Fibroblast of lung (primary cell): ENCODE measurements around the gene GRID1. TPM values are rescaled to one million over a fixed set of nuclear protein-coding genes. Genes with fewer than 3 reads are reported as not detected.

ENCODE experiments used
- DNase-seq, 2 donors: peaks; one replicate each; pipeline versions ENCODE4 v3.0.0 to v3.0.0-alpha.2; 2010; ENCODE audit warnings: low read depth in 2 of 2
- H2AFZ ChIP-seq: 2 replicates; pipeline ENCODE4 v1.5.1; 2012; ENCODE audit warnings: low read length, control low read depth, inconsistent platforms
- H3K27ac ChIP-seq: 2 replicates; pipeline ENCODE4 v1.5.1; 2011; ENCODE audit warnings: low read length, control low read depth; ENCODE audit not compliant: insufficient read depth
- H3K27me3 ChIP-seq: 2 replicates; pipeline ENCODE4 v1.5.1; 2011; ENCODE audit warnings: mild to moderate bottlenecking, low read length; ENCODE audit not compliant: control insufficient read depth, insufficient read depth
- H3K36me3 ChIP-seq: 2 replicates; pipeline ENCODE4 v1.5.1; 2011; ENCODE audit warnings: low read length; ENCODE audit not compliant: control insufficient read depth, insufficient read depth
- H3K4me1 ChIP-seq: 2 replicates; pipeline ENCODE4 v1.5.1; 2011; ENCODE audit warnings: low read length; ENCODE audit not compliant: control insufficient read depth, insufficient read depth; ENCODE audit errors: extremely low read depth
- H3K4me2 ChIP-seq: 2 replicates; pipeline ENCODE4 v1.5.1; 2011; ENCODE audit warnings: low read length, control low read depth; ENCODE audit not compliant: insufficient read depth; ENCODE audit errors: extremely low read depth
- H3K4me3 ChIP-seq, 4 experiments: fragments of 200-600 bp in 1 of 4; sonication (generic) in 1 of 4; replicated peaks in 1 of 4; 2 replicates each; pipeline ENCODE4 v1.5.1; 2011 to 2016; ENCODE audit warnings: low read length in 4 of 4, low read depth in 3 of 4, mild to moderate bottlenecking in 3 of 4, control low read depth in 2 of 4, inconsistent platforms in 1 of 4, mixed read lengths in 1 of 4; ENCODE audit not compliant: insufficient read depth in 1 of 4; ENCODE audit errors: control extremely low read depth in 1 of 4
- H3K79me2 ChIP-seq: 2 replicates; pipeline ENCODE4 v1.5.1; 2012; ENCODE audit warnings: mild to moderate bottlenecking, low read length, inconsistent platforms; ENCODE audit not compliant: control insufficient read depth, insufficient read depth
- H3K9ac ChIP-seq: 2 replicates; pipeline ENCODE4 v1.5.1; 2011; ENCODE audit warnings: mild to moderate bottlenecking, low read length, control low read depth; ENCODE audit not compliant: insufficient read depth
- H3K9me3 ChIP-seq: 2 replicates; pipeline ENCODE4 v1.5.1; 2012; ENCODE audit warnings: low read depth, low read length; ENCODE audit not compliant: control insufficient read depth, insufficient read depth
- H4K20me1 ChIP-seq: 2 replicates; pipeline ENCODE4 v1.5.1; 2011; ENCODE audit warnings: low read length; ENCODE audit not compliant: control insufficient read depth, insufficient read depth; ENCODE audit errors: extremely low read depth
- EZH2 ChIP-seq: IDR thresholded peaks from 2 replicates; pipeline ENCODE4 v1.5.1; 2012; ENCODE audit warnings: low read length, control low read depth, mild to moderate bottlenecking; ENCODE audit errors: missing control alignments
- polyA plus RNA-seq, 2 donors: library from polyadenylated mRNA; depleted of rRNA in 1 of 2; stranded (reverse) in 1 of 2; unstranded in 1 of 2; fragments of >200 nt; gene quantifications; 2 replicates each; pipeline ENCODE4 v1.2.1, GENCODE V29; 2011 to 2012; ENCODE audit warnings: missing spikeins in 1 of 2
- total RNA-seq: library from RNA; depleted of rRNA; stranded (reverse); fragments of >200 nt; gene quantifications from 2 replicates; pipeline ENCODE4 v1.2.1, GENCODE V29; 2014
- TF ChIP-seq, protein P1 (sequence below), 2 donors: IDR thresholded peaks in 1 of 2; conservative IDR thresholded peaks in 1 of 2; 1 replicate in 1 of 2; 2 replicates in 1 of 2; pipeline ENCODE4 v1.5.1; 2011 to 2012; ENCODE audit warnings: low read length in 2 of 2, control low read depth in 1 of 2, inconsistent platforms in 1 of 2, low read depth in 1 of 2, mild to moderate bottlenecking in 1 of 2

Gene GRID1
- total and polyA plus RNA-seq, 2 donors (not counting 1 experiment from before 2014, with no cell fraction given) = 0.03 to 0.33 TPM

DNA sequence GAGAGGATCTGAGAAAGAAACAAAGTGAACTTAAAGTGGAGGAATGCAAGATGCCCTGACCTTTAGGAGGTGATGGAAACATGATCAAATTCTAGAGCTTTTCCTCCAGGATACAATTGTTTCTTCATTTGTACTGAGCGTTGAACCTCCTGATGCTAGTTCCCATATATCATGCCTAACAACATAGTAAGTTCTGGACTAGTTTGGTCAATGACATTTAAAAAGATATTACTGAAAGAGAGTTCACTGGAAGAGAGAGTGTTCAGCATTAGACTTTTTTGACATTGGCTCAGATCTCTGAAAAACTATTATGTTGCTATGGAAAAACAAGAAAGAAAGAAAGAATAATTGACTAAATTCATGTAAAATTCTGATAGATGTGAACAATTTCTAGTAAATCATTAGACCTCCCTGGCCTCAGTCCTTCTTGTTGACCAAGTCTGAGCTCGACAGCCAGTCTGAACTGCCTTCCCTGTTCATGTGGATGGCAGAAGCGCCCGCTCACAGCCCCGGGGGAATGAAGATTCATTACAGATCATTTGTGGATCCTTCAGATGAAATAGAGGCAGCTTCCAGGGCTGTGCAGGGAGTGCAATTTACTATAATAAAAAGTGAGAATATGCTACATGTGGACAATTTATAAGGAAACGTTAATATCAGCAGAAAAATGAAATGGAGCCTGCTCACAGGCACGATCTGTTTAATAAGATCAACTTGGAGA lies 442.1 kb downstream of the GRID1 start:
- Histone ChIP-seq H3K4me3 (no peak overlapping the region), H3K27me3 (no peaks in the 10 kb centered on the region), H3K9ac (no peak overlapping the region), H4K20me1 (no peaks in the 10 kb centered on the region), H3K79me2 (no peaks in the 10 kb centered on the region), H3K4me1 (no peaks in the 10 kb centered on the region), H3K27ac (no peak overlapping the region), H3K4me2 (no peak overlapping the region), H3K9me3 (no peaks in the 10 kb centered on the region), H3K36me3 (no peaks in the 10 kb centered on the region), H2AFZ (no peak overlapping the region)
- DNase-seq = no peak
- TF ChIP-seq, protein P1, sequence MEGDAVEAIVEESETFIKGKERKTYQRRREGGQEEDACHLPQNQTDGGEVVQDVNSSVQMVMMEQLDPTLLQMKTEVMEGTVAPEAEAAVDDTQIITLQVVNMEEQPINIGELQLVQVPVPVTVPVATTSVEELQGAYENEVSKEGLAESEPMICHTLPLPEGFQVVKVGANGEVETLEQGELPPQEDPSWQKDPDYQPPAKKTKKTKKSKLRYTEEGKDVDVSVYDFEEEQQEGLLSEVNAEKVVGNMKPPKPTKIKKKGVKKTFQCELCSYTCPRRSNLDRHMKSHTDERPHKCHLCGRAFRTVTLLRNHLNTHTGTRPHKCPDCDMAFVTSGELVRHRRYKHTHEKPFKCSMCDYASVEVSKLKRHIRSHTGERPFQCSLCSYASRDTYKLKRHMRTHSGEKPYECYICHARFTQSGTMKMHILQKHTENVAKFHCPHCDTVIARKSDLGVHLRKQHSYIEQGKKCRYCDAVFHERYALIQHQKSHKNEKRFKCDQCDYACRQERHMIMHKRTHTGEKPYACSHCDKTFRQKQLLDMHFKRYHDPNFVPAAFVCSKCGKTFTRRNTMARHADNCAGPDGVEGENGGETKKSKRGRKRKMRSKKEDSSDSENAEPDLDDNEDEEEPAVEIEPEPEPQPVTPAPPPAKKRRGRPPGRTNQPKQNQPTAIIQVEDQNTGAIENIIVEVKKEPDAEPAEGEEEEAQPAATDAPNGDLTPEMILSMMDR (conservative IDR thresholded peaks at IDR 0.05 in 1 of 2, IDR thresholded peaks at IDR 0.05 in 1 of 2; ENCODE audit: low read depth in 1 of 2, low read length in 2 of 2) = no peak
- TF ChIP-seq EZH2 = no peak

DNA sequence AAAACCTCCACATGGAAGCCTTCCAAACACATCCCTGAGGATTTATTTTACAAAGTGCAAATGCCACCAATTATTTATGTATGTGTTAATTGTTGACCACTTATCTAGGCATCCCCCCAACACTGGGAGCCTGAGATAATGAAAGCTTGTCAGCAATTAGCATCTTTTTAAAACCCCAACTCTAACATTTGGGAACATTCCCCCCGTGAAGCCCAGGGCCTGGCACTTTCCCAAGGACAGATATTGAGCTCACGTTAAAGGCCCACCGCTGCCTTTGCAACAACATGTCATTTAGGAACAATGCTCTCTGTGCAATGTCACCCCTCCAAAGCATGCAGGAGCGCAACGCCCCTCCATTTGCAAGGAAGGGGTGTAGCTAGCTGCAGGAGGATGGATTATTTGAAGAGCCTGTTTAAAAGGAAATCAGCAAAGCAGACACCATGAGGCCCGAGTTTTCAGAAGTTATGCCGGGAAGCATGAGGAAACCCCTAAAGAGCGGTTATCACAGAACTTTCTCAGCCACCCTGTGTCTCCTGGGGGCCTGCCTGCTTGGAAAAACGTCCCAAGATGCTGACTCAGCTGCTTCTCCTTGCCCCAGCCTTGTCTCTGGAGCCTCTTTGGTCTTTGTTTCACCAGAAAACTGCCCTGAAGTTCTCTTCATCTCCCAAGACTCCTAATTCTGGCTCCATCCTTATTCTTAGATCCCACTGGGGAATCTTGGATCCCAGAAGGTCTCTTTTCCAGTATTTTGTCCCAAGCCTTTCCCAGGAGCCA lies 444.1 kb downstream of the GRID1 start:
- Histone ChIP-seq H3K79me2 (no peaks in the 10 kb centered on the region), H3K4me3 (no peak overlapping the region), H3K27ac (no peak overlapping the region), H3K4me2 (no peak overlapping the region), H2AFZ (no peak overlapping the region), H3K9ac (no peak overlapping the region), H3K36me3 (no peaks in the 10 kb centered on the region), H3K4me1 (no peaks in the 10 kb centered on the region), H3K27me3 (no peaks in the 10 kb centered on the region), H4K20me1 (no peaks in the 10 kb centered on the region), H3K9me3 (no peaks in the 10 kb centered on the region)
- no peak for TF ChIP-seq EZH2
- TF ChIP-seq, protein P1 (conservative IDR thresholded peaks at IDR 0.05 in 1 of 2, IDR thresholded peaks at IDR 0.05 in 1 of 2; ENCODE audit: low read depth in 1 of 2, low read length in 2 of 2) = no peak
- DNase-seq = peak in 1 of 2 donors; percentile 2

DNA sequence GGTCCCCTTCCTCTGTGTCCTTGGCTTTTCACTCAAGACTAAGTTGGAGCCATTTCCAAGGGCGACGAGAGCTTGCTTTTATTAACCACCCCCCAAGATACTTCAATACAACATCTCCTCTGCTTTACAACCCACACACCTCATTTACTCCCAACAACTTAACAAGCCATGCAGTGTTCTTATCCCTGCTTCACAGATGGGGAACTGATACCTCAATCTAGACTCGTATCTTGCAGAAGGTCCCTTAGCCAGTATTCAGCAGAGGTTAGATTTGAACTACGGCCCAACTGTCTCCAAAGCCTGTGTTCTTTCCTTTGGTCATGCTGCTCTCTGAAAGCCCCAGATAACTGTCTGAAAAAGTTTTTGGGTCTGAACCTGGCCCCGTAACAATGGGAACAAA lies 444.8 kb downstream of the GRID1 start:
- Histone ChIP-seq H3K27me3 (no peaks in the 10 kb centered on the region), H3K9ac (no peak overlapping the region), H3K4me1 (no peaks in the 10 kb centered on the region), H3K9me3 (no peaks in the 10 kb centered on the region), H3K4me3 (no peak overlapping the region), H4K20me1 (no peaks in the 10 kb centered on the region), H3K79me2 (no peaks in the 10 kb centered on the region), H3K4me2 (no peak overlapping the region), H2AFZ (no peak overlapping the region), H3K27ac (no peak overlapping the region), H3K36me3 (no peaks in the 10 kb centered on the region)
- DNase-seq = no peak
- TF ChIP-seq EZH2 = no peak
- TF ChIP-seq, protein P1 (conservative IDR thresholded peaks at IDR 0.05 in 1 of 2, IDR thresholded peaks at IDR 0.05 in 1 of 2; ENCODE audit: low read depth in 1 of 2, low read length in 2 of 2) = no peak
